ENCODE measurements around the gene PLPPR5. TPM values are rescaled to one million over a fixed set of nuclear protein-coding genes. Genes with fewer than 3 reads are reported as not detected.

Gene PLPPR5
- total RNA-seq, 2 donors from 2014 or later, result not detected

GRCh38 chr1:98962156-98962555, 42.5 kb downstream of the PLPPR5 start:
- ATAC-seq (ENCODE audit: insufficient number of reproducible peaks, low FRiP score, low read depth), result no peak
- no peak overlapping the region for H3K4me3 ChIP-seq

GRCh38 chr1:98949621-98950020, 55.0 kb downstream of the PLPPR5 start:
- Histone ChIP-seq H3K4me3 (no peak overlapping the region), H3K36me3 (no peaks in the 10 kb centered on the region), H3K27ac (no peak overlapping the region), H3K9me3 (no peaks in the 10 kb centered on the region), H3K4me1 (ENCODE audit: control insufficient read depth in 1 of 2, low read depth in 2 of 2) (no peaks in the 10 kb centered on the region), H3K27me3 (replicated peaks; ENCODE audit: insufficient read depth) (no peaks in the 10 kb centered on the region)
- TF ChIP-seq CTCF (IDR thresholded peaks at IDR 0.05), result no peak
- no peak for ATAC-seq (ENCODE audit: insufficient number of reproducible peaks, low FRiP score, low read depth)
- no peak for DNase-seq (ENCODE audit: low spot score)

More at GRCh38 chr1:98962156-98962555, 42.5 kb downstream of the PLPPR5 start:
- no peaks in the 10 kb centered on the region for H3K27me3 ChIP-seq (replicated peaks; ENCODE audit: insufficient read depth)
- no peaks in the 10 kb centered on the region for H3K4me1 ChIP-seq (ENCODE audit: control insufficient read depth in 1 of 2, low read depth in 2 of 2)
- no peak for DNase-seq (ENCODE audit: low spot score)
- H3K36me3 ChIP-seq, result no peaks in the 10 kb centered on the region
- TF ChIP-seq CTCF (IDR thresholded peaks at IDR 0.05), result no peak
- no peaks in the 10 kb centered on the region for H3K9me3 ChIP-seq
- H3K27ac ChIP-seq, result no peak overlapping the region

DNA sequence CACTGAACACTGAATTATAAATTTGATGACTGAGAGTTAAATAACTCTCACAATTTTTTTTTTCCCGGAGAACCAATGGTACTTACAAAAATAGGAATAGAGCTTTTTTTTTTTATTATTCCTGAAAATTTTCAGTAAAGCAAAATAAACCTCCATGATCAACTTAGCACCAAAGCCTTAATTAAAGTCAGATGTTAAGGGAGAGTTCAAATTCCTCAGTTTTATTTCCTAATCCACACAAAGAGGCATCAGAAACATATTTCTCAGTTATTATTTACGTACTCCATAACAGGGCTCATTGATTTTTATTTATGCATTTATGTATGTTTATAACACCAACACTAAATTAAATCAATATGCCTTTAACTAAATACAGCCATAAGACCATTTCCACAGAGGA, 55.5 kb downstream of the PLPPR5 start:
- no peak for TF ChIP-seq CTCF (IDR thresholded peaks at IDR 0.05)
- ATAC-seq (ENCODE audit: insufficient number of reproducible peaks, low FRiP score, low read depth) (no peak), DNase-seq (ENCODE audit: low spot score) (no peak)
- Histone ChIP-seq H3K36me3 (no peaks in the 10 kb centered on the region), H3K27ac (no peak overlapping the region), H3K27me3 (replicated peaks; ENCODE audit: insufficient read depth) (no peaks in the 10 kb centered on the region), H3K4me3 (no peak overlapping the region), H3K4me1 (ENCODE audit: control insufficient read depth in 1 of 2, low read depth in 2 of 2) (no peaks in the 10 kb centered on the region), H3K9me3 (no peaks in the 10 kb centered on the region)

DNA sequence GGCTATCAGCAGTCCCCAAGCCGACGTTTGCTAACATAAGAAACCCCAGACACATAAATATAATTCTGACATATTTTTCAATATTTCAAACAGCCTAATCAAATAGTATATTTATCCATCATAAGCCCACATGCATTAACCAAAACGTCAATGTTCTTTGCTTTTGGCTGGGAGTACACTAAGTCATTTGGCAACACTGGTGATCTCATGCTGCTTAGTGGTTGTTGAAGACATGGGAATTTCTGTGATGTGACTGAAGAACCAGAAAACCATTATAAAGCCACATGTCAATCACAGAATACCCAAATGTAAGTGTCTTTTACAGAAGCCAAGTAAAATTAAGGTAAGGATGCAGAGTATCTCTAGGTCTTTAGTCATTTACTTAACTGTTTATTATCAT, 57.6 kb downstream of the PLPPR5 start:
- no peaks in the 10 kb centered on the region for H3K36me3 ChIP-seq
- H3K4me1 ChIP-seq (ENCODE audit: control insufficient read depth in 1 of 2, low read depth in 2 of 2), result no peaks in the 10 kb centered on the region
- no peaks in the 10 kb centered on the region for H3K9me3 ChIP-seq
- H3K4me3 ChIP-seq, result no peak overlapping the region
- DNase-seq (ENCODE audit: low spot score), result no peak
- no peak overlapping the region for H3K27ac ChIP-seq
- H3K27me3 ChIP-seq (replicated peaks; ENCODE audit: insufficient read depth), result no peaks in the 10 kb centered on the region
- no peak for TF ChIP-seq CTCF (IDR thresholded peaks at IDR 0.05)
- no peak for ATAC-seq (ENCODE audit: insufficient number of reproducible peaks, low FRiP score, low read depth)

- no peak overlapping the region for H3K27ac ChIP-seq
- no peaks in the 10 kb centered on the region for H3K27me3 ChIP-seq (replicated peaks; ENCODE audit: insufficient read depth)
- no peak overlapping the region for H3K4me3 ChIP-seq
- DNase-seq (ENCODE audit: low spot score), result no peak
- H3K4me1 ChIP-seq (ENCODE audit: control insufficient read depth in 1 of 2, low read depth in 2 of 2), result no peaks in the 10 kb centered on the region
- no peaks in the 10 kb centered on the region for H3K36me3 ChIP-seq
- no peak for ATAC-seq (ENCODE audit: insufficient number of reproducible peaks, low FRiP score, low read depth)
- no peak for TF ChIP-seq CTCF (IDR thresholded peaks at IDR 0.05)
- H3K9me3 ChIP-seq, result no peaks in the 10 kb centered on the region
Observed at GRCh38 chr1:98940722-98941079, 64.0 kb downstream of the PLPPR5 start.

All from thoracic aorta (tissue), 2 donors.